Adipocyte (in vitro differentiated cells): ENCODE measurements around the gene KIAA1671.

ENCODE experiments used
- DNase-seq: peaks from one replicate; pipeline ENCODE4 v3.0.0-alpha.2; 2015; ENCODE audit warnings: low read depth
- H3K27me3 ChIP-seq: replicated peaks from 2 replicates; pipeline ENCODE4 v1.7.0; 2013; ENCODE audit warnings: mild to moderate bottlenecking, low read length, moderate library complexity; ENCODE audit not compliant: control insufficient read depth, insufficient read depth
- H3K36me3 ChIP-seq: 2 replicates; pipeline ENCODE4 v1.7.0; 2013; ENCODE audit warnings: low read length, mild to moderate bottlenecking, moderate library complexity; ENCODE audit not compliant: control insufficient read depth, insufficient read depth, severe bottlenecking
- H3K4me1 ChIP-seq: 2 replicates; pipeline ENCODE4 v1.7.0; 2013; ENCODE audit warnings: mild to moderate bottlenecking, low read length, moderate library complexity; ENCODE audit not compliant: control insufficient read depth, insufficient read depth
- H3K4me3 ChIP-seq: 2 replicates; pipeline ENCODE4 v1.7.0; 2013; ENCODE audit warnings: mild to moderate bottlenecking, low read length, moderate library complexity
- H3K9ac ChIP-seq: 2 replicates; pipeline ENCODE4 v1.7.0; 2013; ENCODE audit warnings: mild to moderate bottlenecking, low read length, moderate library complexity
- H3K9me3 ChIP-seq: 2 replicates; pipeline ENCODE4 v1.7.0; 2013; ENCODE audit warnings: mild to moderate bottlenecking, low read length, moderate library complexity; ENCODE audit not compliant: control insufficient read depth

The KIAA1671 gene

DNA sequence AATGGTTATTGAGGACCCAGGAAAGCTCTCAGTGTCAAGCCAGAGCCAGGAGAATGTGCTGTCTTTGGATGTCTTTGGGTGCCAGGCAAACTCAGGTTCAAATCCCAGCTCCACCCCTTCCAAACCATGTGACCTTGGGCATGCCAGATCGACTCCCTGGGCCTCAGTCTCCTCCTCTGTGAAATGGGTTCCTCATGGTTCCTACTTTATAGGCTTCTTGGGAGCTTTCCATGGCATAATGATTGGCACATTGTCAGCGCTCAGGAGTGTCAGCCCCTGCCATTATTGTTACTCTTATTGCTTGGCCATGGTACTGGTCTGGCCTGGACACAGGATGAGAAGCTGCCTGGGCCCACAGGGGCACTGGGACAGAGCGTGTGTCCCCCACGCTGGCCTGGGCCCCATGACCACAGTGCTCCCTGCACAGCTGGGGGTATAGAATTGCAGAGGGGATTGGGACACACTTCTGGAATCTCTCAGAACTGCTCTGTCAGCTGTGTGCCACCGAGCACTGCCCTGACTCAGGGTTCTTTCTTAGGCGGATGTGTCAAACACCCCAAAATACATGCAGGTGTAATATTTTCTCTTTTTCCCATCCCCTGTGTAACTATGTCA is 209.5 kb downstream of the KIAA1671 start:
- DNase-seq: no peak
- Histone ChIP-seq H3K9ac (no peak overlapping the region), H3K36me3 (no peaks in the 10 kb centered on the region), H3K4me1 (peaks cover 6% of the 10 kb centered on the region), H3K27me3 (no peaks in the 10 kb centered on the region), H3K9me3 (no peaks in the 10 kb centered on the region), H3K4me3 (no peak overlapping the region)

DNA sequence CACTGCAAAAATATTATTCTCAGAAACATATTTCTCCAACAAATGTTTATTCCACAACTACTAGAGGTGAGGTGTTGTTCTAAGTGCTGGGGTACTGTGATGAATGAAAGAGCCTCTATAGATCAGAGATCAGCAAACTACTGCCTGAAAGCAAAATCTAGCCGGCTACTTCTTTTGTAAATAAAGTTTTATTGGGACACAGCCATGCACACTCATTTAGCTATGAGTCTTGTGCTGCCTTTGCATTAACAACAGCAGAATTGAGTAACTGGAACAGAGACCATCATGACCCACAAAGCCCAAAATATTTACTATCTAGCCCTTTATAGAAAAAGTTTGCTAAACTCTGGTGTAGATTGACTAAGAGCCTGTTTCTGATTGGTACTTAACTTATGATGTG is 210.0 kb downstream of the KIAA1671 start:
- Histone ChIP-seq H3K4me1 (peaks cover 6% of the 10 kb centered on the region), H3K9ac (no peak overlapping the region), H3K36me3 (no peaks in the 10 kb centered on the region), H3K27me3 (no peaks in the 10 kb centered on the region), H3K4me3 (no peak overlapping the region), H3K9me3 (no peaks in the 10 kb centered on the region)
- DNase-seq: no peak

DNA sequence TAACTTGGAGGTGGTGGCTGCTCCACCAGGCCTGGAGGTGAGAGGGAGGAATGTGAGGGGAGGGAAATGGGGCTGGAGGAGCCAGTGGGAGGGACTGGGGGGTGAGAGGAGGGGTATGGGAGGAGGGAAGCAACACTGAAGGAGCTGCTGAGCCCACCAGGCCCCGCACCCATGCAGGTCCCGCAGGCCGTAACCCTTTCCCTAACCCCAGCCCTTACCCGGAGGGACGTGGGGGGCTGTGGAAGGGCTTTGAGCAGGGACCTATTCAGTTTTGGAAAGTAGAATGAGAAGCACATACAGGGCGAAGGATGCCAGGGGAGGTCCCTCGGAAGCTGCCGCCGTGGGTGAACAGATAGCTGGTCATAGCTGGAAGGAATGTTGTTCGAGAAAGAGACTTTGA is 213.3 kb downstream of the KIAA1671 start:
- Histone ChIP-seq H3K4me3 (no peak overlapping the region), H3K4me1 (peaks cover 6% of the 10 kb centered on the region), H3K27me3 (no peaks in the 10 kb centered on the region), H3K9me3 (no peaks in the 10 kb centered on the region), H3K36me3 (no peaks in the 10 kb centered on the region), H3K9ac (no peak overlapping the region)
- DNase-seq: no peak

DNA sequence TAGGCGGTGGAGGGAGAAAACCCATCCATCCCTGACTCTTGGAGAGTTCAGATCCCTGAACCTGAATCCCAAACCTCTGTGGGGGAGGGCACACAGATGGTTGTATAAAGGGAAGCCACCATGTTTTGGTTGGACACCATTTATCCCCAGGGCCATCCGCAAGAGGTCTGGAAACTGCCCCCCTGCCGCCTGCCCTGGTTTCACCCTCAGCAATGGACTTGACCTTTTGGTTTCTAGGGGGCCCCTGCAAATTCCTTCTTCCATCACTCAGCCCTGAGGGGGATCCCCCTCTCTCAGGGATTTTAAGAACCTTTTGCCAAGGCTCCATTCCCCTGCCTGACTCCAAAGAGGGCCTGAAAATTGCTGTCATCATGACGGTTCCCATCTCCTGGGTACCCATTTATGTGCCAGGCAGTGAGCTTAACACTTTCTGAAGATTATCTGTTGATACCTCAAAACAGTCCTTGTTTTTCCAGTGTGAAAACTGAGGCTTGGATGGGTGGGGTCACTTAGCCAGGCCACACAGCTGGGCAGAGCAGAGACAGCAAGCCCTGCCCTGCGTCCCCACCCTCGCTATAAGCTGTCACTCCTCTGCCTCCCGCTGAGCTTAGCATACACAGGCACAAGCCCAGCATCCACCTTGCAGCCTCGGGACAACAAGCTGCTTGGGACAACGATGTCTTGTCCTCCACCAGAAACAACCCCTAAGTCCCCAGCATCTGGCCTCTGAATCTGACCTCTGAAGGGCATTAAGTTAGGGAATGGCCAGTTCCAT is 213.9 kb downstream of the KIAA1671 start:
- DNase-seq: no peak

DNA sequence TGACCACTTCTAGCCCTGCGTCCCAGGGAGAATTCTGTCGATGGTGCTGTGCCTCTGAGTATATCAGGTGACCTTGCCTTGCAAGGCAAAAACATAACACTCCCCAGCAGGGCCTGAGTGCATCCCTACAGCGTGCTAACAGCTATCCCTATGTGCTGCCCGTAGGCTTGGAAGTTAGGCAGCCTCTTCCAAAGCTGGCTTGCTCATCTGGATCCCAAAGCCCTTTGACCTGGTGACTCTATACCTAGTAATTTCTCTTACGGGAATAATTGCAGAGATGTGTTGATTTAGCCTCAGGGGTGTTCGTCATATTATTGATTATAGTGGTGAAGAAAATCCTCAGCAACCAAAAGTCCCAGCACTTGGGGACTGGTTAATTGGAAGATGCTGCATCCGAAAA is 214.6 kb downstream of the KIAA1671 start:
- Histone ChIP-seq H3K27me3 (no peaks in the 10 kb centered on the region), H3K9me3 (no peaks in the 10 kb centered on the region), H3K4me1 (peaks cover 6% of the 10 kb centered on the region), H3K36me3 (no peaks in the 10 kb centered on the region), H3K4me3 (no peak overlapping the region), H3K9ac (no peak overlapping the region)
- DNase-seq: no peak

More for the DNA sequence above, 213.9 kb downstream of the KIAA1671 start:
- no peak overlapping the region for H3K9ac ChIP-seq
- no peaks in the 10 kb centered on the region for H3K9me3 ChIP-seq
- no peaks in the 10 kb centered on the region for H3K36me3 ChIP-seq
- peaks cover 6% of the 10 kb centered on the region for H3K4me1 ChIP-seq
- H3K27me3 ChIP-seq: no peaks in the 10 kb centered on the region
- no peak overlapping the region for H3K4me3 ChIP-seq

DNA sequence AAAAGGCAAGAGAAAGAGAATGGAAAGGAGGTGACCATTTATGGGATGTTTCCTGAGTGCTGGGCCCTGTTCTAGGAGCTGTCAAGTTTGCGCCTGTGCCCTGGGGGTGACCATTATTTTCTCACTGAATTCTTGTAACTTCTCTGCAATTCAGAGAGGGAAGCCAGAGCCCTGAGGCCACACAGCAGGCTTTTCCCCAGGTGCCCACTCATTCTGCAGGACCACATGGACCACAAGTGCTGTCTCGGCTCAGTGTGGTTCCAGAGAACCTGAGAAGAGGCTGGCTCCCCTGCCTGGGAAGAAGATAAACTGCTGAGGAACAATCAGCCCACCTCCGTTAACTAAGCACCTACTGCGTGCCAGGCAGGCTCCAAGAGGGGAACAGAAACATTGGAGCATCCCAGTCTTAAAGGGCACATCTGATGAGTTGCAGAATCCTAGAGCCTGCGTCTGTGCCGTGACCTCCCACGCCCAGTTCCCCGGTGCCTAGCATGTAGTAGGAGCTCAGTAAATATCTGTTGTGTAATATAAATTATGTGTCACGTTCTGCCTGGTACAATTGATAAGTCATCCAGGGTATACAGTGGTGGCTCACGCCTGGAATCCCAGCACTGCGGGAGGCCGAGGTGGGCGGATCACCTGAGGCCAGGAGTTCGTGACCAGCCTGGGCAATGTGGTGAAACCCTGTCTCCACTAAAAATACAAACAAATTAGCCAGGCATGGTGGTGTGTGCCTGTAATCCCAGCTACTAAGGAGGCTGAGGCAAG is 215.5 kb downstream of the KIAA1671 start:
- Histone ChIP-seq H3K4me1 (peaks cover 3% of the 10 kb centered on the region), H3K27me3 (no peaks in the 10 kb centered on the region), H3K36me3 (no peaks in the 10 kb centered on the region), H3K4me3 (no peak overlapping the region), H3K9ac (no peak overlapping the region), H3K9me3 (no peaks in the 10 kb centered on the region)
- DNase-seq: no peak

DNA sequence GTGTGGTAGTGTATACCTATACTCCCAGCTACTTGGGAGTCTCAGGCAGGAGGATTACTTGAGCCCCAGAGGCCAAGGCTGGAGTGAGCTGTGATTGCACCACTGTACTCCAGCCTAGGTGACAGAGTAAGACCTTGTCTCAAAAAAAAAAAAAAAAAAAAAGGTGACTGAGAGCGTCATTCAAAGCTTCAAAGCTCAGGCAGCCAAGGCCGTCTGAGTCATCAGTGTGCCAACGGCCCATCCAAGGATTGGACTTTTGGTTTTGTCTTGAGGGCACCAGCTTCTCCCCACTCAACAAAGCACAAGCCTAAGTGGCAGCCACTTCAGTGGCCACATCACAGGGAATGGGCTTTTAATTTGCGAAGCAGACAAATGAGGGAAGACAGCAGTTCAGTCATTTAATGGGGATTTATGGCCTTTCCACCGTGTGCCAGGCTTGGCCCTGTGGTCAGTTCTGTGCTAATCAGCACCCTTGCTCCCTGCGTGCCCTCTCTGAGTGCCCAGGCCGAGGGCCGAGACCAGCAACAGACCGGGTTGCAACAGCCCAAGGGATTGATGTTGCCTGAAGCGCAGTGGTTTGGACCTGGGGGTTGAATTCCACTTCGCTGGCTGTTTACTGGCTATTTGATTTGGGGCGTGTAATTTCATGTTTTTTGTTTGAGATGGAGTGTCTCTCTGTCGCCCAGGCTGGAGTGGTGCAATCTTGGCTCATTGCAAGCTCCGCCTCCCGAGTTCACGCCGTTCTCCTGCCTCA is 216.9 kb downstream of the KIAA1671 start:
- Histone ChIP-seq H3K9ac (no peak overlapping the region), H3K4me1 (peaks cover 3% of the 10 kb centered on the region), H3K36me3 (peaks cover 3% of the 10 kb centered on the region), H3K4me3 (no peak overlapping the region), H3K27me3 (no peaks in the 10 kb centered on the region), H3K9me3 (no peaks in the 10 kb centered on the region)
- no peak for DNase-seq

DNA sequence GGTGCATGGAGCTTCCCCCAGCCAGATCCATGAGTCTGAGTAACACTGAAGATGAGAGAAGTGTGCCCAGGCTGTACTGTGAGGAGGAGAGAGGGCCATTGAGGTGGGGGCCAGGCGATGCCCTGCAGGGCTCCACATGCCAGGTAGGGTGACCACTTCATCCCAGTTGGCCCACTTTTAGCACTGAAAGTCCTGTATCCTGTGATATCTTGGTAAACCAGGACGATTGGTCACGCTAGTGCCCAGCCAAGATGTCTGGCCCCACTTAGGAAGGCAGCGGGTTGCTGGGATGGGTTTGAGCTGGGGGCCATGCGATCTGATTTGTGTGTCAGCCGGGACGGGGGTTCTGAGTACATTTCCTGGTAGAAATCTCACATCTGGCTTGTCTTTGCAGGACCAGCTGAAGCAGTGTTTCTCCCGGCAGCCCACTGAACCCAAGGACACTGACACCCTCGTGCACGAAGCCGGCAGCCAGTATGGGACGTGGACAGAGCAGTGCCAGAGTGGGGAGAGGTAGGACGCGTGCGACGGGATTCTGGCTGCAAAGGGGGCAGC is 218.0 kb downstream of the KIAA1671 start:
- no peaks in the 10 kb centered on the region for H3K27me3 ChIP-seq
- H3K9ac ChIP-seq: no peak overlapping the region
- no peak for DNase-seq
- H3K4me1 ChIP-seq: no peaks in the 10 kb centered on the region
- H3K9me3 ChIP-seq: no peaks in the 10 kb centered on the region
- H3K4me3 ChIP-seq: no peak overlapping the region
- H3K36me3 ChIP-seq: peaks cover 8% of the 10 kb centered on the region

DNA sequence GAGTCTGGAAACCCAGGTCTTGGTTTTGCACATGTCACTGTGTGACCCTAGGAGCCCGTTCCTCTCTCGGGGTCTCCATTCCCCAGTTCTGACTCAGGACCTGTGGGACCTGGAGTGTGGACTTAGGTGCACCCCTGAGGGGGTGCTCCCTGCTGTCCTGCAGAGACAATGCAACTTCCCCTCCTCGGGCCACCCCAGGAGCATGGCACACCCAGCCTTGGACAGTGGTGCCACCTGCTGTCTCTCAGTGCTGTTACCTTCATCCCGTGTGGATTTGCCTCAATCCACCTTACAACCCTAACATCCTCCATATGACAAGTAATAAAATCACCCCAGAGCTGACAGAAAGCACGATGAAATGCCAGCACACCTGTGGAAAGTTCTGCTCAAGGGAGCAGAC is 219.6 kb downstream of the KIAA1671 start:
- H3K4me1 ChIP-seq: no peaks in the 10 kb centered on the region
- peaks cover 8% of the 10 kb centered on the region for H3K36me3 ChIP-seq
- H3K4me3 ChIP-seq: no peak overlapping the region
- no peak overlapping the region for H3K9ac ChIP-seq
- H3K9me3 ChIP-seq: no peaks in the 10 kb centered on the region
- H3K27me3 ChIP-seq: no peaks in the 10 kb centered on the region
- no peak for DNase-seq

DNA sequence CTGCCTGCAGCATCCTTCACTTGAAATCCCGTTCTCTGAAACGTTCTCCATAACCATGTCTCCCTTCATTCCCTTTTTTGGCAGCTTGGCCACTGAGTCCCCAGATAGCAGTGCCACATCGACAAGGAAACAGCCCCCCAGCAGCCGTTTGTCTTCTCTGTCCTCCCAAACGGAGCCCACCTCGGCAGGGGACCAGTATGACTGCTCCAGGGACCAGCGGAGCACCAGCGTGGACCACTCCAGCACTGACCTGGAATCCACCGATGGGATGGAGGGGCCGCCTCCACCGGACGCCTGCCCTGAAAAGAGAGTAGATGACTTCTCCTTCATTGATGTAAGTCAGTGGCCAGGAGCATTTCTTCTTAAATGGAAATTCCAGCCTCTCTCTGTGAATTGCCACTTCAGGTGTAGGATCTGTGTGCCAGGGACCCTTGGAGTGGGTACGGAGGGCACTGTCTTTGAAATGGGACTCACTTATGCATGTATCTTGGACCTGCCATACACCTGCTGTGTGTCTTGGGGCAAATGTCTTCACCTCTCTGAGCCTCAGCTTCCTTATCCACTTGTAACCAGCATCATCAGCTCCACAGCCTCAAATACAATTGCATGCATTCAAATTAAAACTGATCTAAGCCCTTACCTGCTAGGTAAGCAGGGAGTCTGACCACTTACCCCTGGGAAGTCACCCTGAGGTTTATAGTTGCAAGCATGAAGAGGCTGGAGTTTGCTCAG is 221.8 kb downstream of the KIAA1671 start:
- Histone ChIP-seq H3K4me3 (no peak overlapping the region), H3K27me3 (no peaks in the 10 kb centered on the region), H3K9ac (no peak overlapping the region), H3K36me3 (peaks cover 8% of the 10 kb centered on the region), H3K4me1 (no peaks in the 10 kb centered on the region), H3K9me3 (peaks cover 2% of the 10 kb centered on the region)
- no peak for DNase-seq
